ENCODE data around the gene NOTCH1.
"Not testable (repeated sequence)": the region's sequence is repeated elsewhere in the genome, so short reads cannot be mapped to it uniquely, and the experiment has no call there.

Gene NOTCH1

GRCh38 chr9:136560586-136560985 is 14.7 kb upstream of the NOTCH1 start:
- TF ChIP-seq, protein P1, sequence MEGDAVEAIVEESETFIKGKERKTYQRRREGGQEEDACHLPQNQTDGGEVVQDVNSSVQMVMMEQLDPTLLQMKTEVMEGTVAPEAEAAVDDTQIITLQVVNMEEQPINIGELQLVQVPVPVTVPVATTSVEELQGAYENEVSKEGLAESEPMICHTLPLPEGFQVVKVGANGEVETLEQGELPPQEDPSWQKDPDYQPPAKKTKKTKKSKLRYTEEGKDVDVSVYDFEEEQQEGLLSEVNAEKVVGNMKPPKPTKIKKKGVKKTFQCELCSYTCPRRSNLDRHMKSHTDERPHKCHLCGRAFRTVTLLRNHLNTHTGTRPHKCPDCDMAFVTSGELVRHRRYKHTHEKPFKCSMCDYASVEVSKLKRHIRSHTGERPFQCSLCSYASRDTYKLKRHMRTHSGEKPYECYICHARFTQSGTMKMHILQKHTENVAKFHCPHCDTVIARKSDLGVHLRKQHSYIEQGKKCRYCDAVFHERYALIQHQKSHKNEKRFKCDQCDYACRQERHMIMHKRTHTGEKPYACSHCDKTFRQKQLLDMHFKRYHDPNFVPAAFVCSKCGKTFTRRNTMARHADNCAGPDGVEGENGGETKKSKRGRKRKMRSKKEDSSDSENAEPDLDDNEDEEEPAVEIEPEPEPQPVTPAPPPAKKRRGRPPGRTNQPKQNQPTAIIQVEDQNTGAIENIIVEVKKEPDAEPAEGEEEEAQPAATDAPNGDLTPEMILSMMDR (IDR thresholded peaks at IDR 0.05; ENCODE audit: low read depth, low read length), result no peak
- no peak for DNase-seq (ENCODE audit: extremely low read depth, low read depth)

- DNase-seq (ENCODE audit: extremely low read depth, low read depth), result not testable (repeated sequence)
Measured at GRCh38 chr9:136559371-136559770, 13.5 kb upstream of the NOTCH1 start.

- DNase-seq (ENCODE audit: extremely low read depth, low read depth), result not testable (repeated sequence)
Measured at GRCh38 chr9:136558846-136559245, 13.0 kb upstream of the NOTCH1 start.

DNA sequence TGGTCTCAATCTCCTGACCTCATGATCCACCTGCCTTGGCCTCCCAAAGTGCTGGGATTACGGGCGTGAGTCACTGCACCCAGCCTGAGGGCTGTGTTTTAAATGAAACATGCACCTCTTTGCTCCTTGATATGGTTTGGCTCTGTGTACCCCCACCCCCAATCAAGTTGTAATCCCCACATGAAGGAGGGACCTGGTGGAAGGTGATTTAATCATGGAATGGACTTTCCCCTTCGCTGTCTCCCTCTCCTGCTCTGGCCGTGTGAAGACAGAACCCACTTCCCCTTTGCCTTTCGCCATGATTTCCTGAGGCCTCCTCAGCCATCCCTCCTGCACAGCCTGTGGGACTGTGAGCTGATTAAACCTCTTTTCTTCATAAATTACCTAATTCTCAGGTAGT is 12.5 kb upstream of the NOTCH1 start:
- TF ChIP-seq, protein P1 (IDR thresholded peaks at IDR 0.05; ENCODE audit: low read depth, low read length), result no peak
- no peak for DNase-seq (ENCODE audit: extremely low read depth, low read depth)

- TF ChIP-seq, protein P1 (IDR thresholded peaks at IDR 0.05; ENCODE audit: low read depth, low read length), result no peak
- DNase-seq (ENCODE audit: extremely low read depth, low read depth), result no peak
Measured at GRCh38 chr9:136557036-136557435, 11.2 kb upstream of the NOTCH1 start.

DNA sequence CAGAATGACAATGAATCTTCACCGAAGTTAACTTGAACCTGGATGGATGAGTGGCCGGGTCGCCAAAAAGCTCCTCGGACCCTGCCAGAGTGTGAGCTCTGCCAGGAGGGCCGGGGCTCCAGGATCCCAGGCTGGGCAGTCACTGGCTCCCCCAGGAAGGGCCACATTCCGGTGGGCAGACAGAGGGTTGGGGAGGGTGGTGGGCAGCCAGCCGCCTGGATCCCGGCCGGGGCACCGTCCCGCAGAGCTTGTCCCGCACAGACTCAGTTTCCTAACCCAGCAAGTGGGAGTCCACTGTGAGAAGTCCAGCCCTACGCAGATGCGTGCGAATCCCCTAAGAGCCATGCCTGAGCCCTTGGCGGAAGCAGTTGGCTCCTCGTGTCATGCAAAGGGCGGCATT is 10.3 kb upstream of the NOTCH1 start:
- DNase-seq (ENCODE audit: extremely low read depth, low read depth), result no peak
- TF ChIP-seq, protein P1 (IDR thresholded peaks at IDR 0.05; ENCODE audit: low read depth, low read length), result no peak

- DNase-seq (ENCODE audit: extremely low read depth, low read depth), result no peak
- TF ChIP-seq, protein P1 (IDR thresholded peaks at IDR 0.05; ENCODE audit: low read depth, low read length), result no peak
Measured at GRCh38 chr9:136554870-136555269, 9.0 kb upstream of the NOTCH1 start.

GRCh38 chr9:136553581-136553980 is 7.7 kb upstream of the NOTCH1 start:
- DNase-seq (ENCODE audit: extremely low read depth, low read depth), result no peak
- TF ChIP-seq, protein P1 (IDR thresholded peaks at IDR 0.05; ENCODE audit: low read depth, low read length), result no peak

All from AG09319 (cell line).